GM12864 (cell line): ENCODE data around the gene ABL2.

Experiments
- DNase-seq: peaks from one replicate; pipeline ENCODE4 v3.0.0-alpha.2; 2011; ENCODE audit warnings: low read depth
- H3K4me3 ChIP-seq: 2 replicates; pipeline ENCODE4 v1.5.1; 2011; ENCODE audit warnings: mild to moderate bottlenecking, low read depth, low read length, control low read depth
- TF ChIP-seq, protein P1 (sequence below): IDR thresholded peaks from 2 replicates; pipeline ENCODE4 v1.5.1; 2011; ENCODE audit warnings: low read depth, mild to moderate bottlenecking, moderate library complexity, low read length, control low read depth, inconsistent platforms; ENCODE audit errors: missing control alignments

ABL2 gene

DNA sequence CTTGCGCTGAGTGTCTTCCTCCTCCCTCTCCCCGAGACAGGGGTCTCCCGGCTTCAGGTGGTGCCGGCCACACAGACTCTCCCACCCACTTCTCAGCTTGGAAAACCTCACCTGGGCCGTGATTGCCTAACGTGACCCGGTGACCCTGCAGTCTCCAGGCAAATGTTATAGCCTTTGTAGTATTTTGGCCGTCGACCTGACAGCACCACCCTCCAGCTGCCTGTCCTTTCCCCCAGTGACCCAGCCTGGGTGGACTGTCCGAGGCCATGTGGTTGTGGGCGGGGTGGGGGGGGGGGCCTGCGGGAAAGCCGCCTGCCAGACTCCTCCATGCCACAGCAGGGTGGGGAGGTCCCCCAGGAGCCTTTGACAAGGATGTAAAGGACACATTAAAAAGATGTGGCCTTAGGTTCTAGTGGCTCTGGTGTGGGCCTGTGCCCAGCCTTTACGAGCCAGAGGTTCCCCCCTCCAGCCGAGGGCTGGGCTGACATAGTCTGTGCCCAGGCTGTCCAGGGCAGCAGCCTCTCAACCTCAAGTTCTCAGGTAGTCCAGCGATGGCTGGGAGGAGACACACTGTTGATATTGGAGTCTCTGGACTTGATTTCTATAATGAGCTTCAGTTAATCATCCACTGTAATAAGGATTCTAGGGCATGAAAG is 139.5 kb downstream of the ABL2 start:
- no peak overlapping the region for H3K4me3 ChIP-seq
- TF ChIP-seq, protein P1, sequence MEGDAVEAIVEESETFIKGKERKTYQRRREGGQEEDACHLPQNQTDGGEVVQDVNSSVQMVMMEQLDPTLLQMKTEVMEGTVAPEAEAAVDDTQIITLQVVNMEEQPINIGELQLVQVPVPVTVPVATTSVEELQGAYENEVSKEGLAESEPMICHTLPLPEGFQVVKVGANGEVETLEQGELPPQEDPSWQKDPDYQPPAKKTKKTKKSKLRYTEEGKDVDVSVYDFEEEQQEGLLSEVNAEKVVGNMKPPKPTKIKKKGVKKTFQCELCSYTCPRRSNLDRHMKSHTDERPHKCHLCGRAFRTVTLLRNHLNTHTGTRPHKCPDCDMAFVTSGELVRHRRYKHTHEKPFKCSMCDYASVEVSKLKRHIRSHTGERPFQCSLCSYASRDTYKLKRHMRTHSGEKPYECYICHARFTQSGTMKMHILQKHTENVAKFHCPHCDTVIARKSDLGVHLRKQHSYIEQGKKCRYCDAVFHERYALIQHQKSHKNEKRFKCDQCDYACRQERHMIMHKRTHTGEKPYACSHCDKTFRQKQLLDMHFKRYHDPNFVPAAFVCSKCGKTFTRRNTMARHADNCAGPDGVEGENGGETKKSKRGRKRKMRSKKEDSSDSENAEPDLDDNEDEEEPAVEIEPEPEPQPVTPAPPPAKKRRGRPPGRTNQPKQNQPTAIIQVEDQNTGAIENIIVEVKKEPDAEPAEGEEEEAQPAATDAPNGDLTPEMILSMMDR: no peak
- DNase-seq: no peak

DNA sequence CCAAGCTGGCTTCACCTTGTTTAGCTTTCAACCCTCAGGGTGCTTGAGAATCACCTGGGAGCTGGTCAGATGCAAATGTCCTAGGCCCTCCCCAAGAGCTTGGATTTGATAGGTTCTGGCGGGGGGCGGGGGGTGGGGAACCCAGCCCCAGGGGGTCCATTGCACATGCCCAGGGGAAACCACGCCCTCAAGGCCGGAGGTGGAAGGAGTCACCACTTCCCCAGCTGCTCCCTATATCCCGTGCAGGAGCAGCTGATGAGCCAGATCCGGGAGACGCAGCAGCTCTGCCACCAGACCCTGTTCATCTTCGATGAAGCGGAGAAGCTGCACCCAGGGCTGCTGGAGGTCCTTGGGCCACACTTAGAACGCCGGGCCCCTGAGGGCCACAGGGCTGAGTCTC is 141.8 kb downstream of the ABL2 start:
- DNase-seq: no peak
- TF ChIP-seq, protein P1: no peak
- H3K4me3 ChIP-seq: peak overlapping the region; percentile 25

DNA sequence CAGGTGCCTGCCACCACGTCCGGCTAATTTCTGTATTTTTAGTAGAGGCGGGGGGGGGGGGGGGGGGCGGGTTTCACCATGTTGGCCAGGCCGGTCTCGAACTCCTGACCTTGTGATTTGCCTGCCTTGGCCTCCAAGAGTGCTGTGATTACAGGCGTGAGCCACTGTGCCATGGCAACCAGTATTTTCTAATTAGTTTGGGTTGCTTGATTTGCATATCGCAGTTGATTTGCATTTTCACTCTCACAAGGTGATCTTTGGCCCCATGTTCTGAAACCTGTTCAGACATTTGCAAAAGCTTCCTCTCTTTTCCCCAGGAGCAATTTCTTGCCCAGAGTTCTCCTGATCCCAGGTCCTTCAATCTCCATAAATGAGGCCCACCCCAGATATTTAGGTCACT is 145.9 kb downstream of the ABL2 start:
- TF ChIP-seq, protein P1: no peak
- peak overlapping the region; percentile 92 for H3K4me3 ChIP-seq
- peak; percentile 78 for DNase-seq

DNA sequence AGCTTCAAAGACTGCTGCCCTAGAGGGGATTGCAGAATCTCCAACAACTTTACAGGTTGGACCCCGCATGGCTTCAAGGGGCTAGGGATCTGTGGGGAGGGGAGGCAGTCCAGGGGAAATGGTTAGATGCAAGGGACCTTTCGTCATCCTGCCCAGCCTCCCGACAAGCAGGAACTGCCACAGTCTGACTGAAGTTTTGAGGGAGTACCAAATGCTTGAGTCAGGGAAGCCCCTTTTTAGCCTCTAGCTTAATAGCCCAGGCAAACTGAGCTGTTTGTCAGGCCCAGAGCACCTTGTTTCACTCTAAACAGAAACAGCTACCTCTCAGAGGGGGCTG is 146.5 kb downstream of the ABL2 start:
- no peak for DNase-seq
- H3K4me3 ChIP-seq: peak overlapping the region; percentile 92
- TF ChIP-seq, protein P1: no peak

DNA sequence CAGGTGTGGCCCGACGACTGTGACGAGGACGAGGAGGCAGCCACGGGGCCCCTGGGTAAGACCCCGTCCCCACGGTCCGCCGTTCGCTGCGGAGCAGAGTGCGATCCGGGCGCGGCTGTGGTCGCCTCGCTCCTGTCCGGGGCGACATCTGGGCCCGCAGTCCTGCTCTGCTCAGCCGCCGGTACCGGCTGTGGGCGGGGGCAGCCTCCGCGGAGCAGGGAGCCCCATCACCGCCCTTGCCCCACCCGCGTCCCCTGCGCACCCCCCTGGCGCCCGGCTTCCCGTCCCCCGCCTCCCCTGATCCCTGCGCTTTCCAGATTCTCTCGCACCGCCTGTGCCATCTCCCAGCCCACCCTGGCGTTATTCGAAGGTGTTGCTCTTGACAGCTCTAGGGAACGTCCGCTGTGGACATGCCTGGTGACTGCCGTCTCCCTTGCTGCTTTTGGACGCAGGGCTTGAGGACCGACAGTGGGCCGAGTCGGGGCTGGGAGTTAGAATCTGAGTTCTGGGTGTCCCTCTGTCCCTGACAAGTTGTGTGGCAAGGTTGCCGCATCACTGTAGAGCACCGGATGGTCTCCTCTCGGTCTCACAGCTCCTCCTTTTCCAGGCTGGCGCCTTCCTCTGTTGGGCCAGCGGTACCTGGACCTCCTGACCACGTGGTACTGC is 147.0 kb downstream of the ABL2 start:
- TF ChIP-seq, protein P1: no peak
- DNase-seq: no peak
- H3K4me3 ChIP-seq: peak overlapping the region; percentile 92

DNA sequence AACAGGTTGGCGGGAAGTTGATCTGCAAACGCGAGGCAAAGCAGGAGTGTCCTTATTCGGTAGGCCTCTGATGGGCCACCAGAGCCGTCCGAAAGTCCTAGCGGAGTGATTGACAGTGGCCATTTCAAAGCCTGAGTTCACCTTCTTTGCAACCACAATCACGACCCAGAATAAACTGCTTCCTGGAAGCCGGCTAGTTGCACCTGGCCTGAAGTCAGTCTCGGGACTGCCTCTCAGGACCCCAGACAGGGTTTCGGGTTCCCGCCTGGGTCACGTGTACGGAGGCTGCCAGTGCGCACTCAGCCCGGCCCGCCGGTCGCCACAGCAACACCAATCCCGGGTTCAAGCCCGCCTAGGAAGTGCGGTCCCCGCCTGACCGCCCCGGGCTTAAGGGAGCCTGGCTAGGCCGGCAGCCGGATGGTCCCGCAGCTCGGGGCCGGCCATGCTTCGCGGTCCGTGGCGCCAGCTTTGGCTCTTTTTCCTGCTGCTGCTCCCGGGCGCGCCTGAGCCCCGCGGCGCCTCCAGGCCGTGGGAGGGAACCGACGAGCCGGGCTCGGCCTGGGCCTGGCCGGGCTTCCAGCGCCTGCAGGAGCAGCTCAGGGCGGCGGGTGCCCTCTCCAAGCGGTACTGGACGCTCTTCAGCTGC is 147.7 kb downstream of the ABL2 start, which contains the start of gene TOR3A:
Gene TOR3A (plus strand): TSS at position 384 of the 646 bp plus-strand sequence. CDS start 59 bp downstream, at position 443.
- DNase-seq: peak; percentile 92
- peak within 1 kb of the TSS; percentile 92 for H3K4me3 ChIP-seq
- TF ChIP-seq, protein P1: no peak
